Spleen (tissue), 7 donors: ENCODE measurements around the gene ATXN10.

Experiments
- POLR2A ChIP-seq, 3 donors: fragments of 450-650 bp; IDR thresholded peaks; one replicate each; pipeline ENCODE4 v1.5.1; 2017; ENCODE audit warnings: antibody characterized with exemption in 3 of 3, mild to moderate bottlenecking in 1 of 3
- TF ChIP-seq, protein P1 (sequence below), 11 experiments: fragments of 200-600 bp in 7 of 11; fragments of 450-650 bp in 4 of 11; sonication (generic) in 4 of 11; IDR thresholded peaks in 8 of 11; conservative IDR thresholded peaks in 3 of 11; 1 replicate in 7 of 11; 2 replicates in 4 of 11; pipeline versions ENCODE4 v1.4.0 to v1.8.0; 2016 to 2021; ENCODE audit warnings: antibody characterized with exemption in 11 of 11, inconsistent platforms in 4 of 11, mild to moderate bottlenecking in 1 of 11
- donor health status: DM: no; HTN: no; CAD: no; lungs with moderate emphysema.
- donor health status: DM: no; HTN: no; CAD: no.
- donor health status: DM: no; HTN: no; CAD: no.

DNA sequence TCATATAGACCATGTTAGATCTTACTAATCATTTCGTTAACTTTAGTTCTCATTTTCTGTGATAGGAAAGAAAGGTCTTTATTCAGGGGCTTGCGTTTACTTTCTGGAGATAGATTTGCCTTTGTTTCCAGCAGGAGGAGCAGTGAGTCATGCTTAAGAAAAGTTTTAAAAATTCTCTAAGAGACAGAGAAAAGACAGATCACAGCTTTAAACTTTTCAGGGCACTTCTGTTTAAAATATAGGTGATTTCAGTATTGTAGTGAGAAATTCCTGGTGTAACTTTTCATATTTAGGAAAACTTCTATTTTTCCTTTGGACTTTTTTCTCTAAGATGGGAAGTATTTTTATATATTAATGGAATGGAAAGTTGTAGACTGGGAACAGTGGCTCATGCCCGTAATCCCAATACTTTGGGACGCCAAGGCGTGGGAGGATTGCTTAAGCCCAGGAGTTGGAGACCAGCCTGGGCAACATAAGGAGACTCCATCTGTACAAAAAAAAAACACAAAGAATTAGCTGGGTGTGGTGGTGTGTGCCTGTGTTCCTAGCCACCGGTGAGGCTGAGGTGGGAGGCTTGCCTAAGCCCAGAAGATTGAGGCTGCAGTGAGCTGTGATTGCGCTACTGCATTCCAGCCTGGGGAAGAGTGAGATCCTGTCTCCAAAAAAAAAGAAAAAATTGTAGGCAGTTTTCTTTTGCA is 60.3 kb downstream of the ATXN10 start:
- TF ChIP-seq, protein P1, sequence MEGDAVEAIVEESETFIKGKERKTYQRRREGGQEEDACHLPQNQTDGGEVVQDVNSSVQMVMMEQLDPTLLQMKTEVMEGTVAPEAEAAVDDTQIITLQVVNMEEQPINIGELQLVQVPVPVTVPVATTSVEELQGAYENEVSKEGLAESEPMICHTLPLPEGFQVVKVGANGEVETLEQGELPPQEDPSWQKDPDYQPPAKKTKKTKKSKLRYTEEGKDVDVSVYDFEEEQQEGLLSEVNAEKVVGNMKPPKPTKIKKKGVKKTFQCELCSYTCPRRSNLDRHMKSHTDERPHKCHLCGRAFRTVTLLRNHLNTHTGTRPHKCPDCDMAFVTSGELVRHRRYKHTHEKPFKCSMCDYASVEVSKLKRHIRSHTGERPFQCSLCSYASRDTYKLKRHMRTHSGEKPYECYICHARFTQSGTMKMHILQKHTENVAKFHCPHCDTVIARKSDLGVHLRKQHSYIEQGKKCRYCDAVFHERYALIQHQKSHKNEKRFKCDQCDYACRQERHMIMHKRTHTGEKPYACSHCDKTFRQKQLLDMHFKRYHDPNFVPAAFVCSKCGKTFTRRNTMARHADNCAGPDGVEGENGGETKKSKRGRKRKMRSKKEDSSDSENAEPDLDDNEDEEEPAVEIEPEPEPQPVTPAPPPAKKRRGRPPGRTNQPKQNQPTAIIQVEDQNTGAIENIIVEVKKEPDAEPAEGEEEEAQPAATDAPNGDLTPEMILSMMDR (IDR thresholded peaks at IDR 0.05 in 8 of 11, conservative IDR thresholded peaks at IDR 0.05 in 3 of 11) = no peak
- TF ChIP-seq POLR2A (IDR thresholded peaks at IDR 0.05) = no peak
